Tibial nerve (tissue), 4 donors: Measurements from ENCODE around the gene SLC16A2.

Source experiments
- EP300 ChIP-seq, 2 donors: sonication (generic); formaldehyde crosslinking; IDR thresholded peaks; one replicate each; pipeline ENCODE4 v1.6.1; 2017; ENCODE audit warnings: antibody characterized with exemption in 2 of 2, mild to moderate bottlenecking in 1 of 2
- POLR2A ChIP-seq, 2 donors: fragments of 450-650 bp; IDR thresholded peaks; one replicate each; pipeline ENCODE4 v1.6.1; 2017; ENCODE audit warnings: antibody characterized with exemption in 2 of 2, mild to moderate bottlenecking in 2 of 2, moderate library complexity in 2 of 2
- TF ChIP-seq, protein P1 (sequence below), 5 experiments: fragments of 200-600 bp in 3 of 5; fragments of 450-650 bp in 2 of 5; sonication (generic) in 3 of 5; IDR thresholded peaks; one replicate each; pipeline ENCODE4 v1.5.1; 2016 to 2019; ENCODE audit warnings: antibody characterized with exemption in 5 of 5, mild to moderate bottlenecking in 3 of 5, moderate library complexity in 2 of 5

DNA sequence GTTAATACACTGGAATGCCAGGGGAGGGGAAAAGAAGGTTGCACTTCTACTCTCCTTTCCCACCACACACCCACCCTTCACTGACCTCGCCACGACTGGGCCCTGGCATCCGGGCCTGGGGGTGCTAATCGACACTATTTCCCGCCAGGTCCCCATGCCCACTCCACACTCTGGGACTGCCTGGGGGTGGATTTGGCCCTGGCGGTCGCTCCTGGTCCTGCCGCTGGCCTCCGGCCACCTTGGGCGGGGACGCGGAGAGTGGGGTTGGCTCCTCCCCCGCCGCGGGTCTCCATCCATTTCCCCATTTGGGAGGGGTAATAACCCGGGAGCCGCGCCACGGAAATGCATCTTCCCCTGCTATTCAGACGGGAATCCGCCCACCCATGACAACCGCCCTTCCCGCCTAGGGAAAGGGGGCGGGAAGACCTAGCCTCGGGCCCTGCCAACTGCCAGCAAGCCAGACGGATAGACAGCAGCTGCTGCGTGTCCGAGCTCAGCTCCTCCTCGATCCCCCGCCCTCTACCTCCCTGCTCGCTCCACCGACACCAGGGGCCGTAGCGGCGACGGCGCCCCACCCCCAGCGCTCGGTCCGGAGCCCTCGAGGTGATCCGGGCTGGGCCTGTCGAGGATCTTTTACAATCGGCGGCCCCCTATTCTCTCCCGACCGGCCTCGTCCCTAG lies 115.0 kb downstream of the SLC16A2 start:
- peak in 1 of 2 donors; percentile 10 for TF ChIP-seq POLR2A (IDR thresholded peaks at IDR 0.05)
- TF ChIP-seq, protein P1, sequence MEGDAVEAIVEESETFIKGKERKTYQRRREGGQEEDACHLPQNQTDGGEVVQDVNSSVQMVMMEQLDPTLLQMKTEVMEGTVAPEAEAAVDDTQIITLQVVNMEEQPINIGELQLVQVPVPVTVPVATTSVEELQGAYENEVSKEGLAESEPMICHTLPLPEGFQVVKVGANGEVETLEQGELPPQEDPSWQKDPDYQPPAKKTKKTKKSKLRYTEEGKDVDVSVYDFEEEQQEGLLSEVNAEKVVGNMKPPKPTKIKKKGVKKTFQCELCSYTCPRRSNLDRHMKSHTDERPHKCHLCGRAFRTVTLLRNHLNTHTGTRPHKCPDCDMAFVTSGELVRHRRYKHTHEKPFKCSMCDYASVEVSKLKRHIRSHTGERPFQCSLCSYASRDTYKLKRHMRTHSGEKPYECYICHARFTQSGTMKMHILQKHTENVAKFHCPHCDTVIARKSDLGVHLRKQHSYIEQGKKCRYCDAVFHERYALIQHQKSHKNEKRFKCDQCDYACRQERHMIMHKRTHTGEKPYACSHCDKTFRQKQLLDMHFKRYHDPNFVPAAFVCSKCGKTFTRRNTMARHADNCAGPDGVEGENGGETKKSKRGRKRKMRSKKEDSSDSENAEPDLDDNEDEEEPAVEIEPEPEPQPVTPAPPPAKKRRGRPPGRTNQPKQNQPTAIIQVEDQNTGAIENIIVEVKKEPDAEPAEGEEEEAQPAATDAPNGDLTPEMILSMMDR (IDR thresholded peaks at IDR 0.05) = peak in 3 of 5 experiments; percentile 23 to 69 (median 63)
- TF ChIP-seq EP300 (IDR thresholded peaks at IDR 0.05) = peak in 1 of 2 donors; percentile 56
